Hepatocyte (in vitro differentiated cells): ENCODE results near the gene PXDC1. TPM values are rescaled to one million over a fixed set of nuclear protein-coding genes. Genes with fewer than 3 reads are reported as not detected.

ENCODE experiments used
- DNase-seq: peaks from one replicate; pipeline ENCODE4 v3.0.0-alpha.2; 2016; ENCODE audit warnings: low spot score
- H2AFZ ChIP-seq: fragments of 200-600 bp; sonication (generic); 2 replicates; pipeline ENCODE4 v1.6.0; 2016; ENCODE audit warnings: antibody characterized with exemption, mild to moderate bottlenecking
- H3K27ac ChIP-seq: fragments of 200-600 bp; sonication (generic); 2 replicates; pipeline ENCODE4 v1.5.1; 2016; ENCODE audit warnings: mild to moderate bottlenecking
- H3K27me3 ChIP-seq: fragments of 200-600 bp; sonication (generic); 2 replicates; pipeline ENCODE4 v1.6.1; 2016
- H3K36me3 ChIP-seq: fragments of 200-600 bp; sonication (generic); replicated peaks from 2 replicates; pipeline ENCODE4 v1.5.1; 2016; ENCODE audit warnings: low read depth; ENCODE audit not compliant: insufficient read depth
- H3K4me1 ChIP-seq: fragments of 200-600 bp; sonication (generic); 2 replicates; pipeline ENCODE4 v1.5.1; 2016; ENCODE audit warnings: mild to moderate bottlenecking, moderate library complexity; ENCODE audit not compliant: insufficient read depth
- H3K4me2 ChIP-seq: fragments of 200-600 bp; sonication (generic); 2 replicates; pipeline ENCODE4 v1.6.0; 2016
- H3K4me3 ChIP-seq: fragments of 200-600 bp; sonication (generic); 2 replicates; pipeline ENCODE4 v1.5.1; 2016; ENCODE audit warnings: mild to moderate bottlenecking
- H3K79me2 ChIP-seq: fragments of 200-600 bp; sonication (generic); 2 replicates; pipeline ENCODE4 v1.6.0; 2017; ENCODE audit warnings: mild to moderate bottlenecking
- H3K9me2 ChIP-seq: fragments of 200-600 bp; sonication (generic); replicated peaks from 2 replicates; pipeline ENCODE4 v1.6.0; 2017; ENCODE audit warnings: mild to moderate bottlenecking; ENCODE audit not compliant: insufficient read depth
- H3K9me3 ChIP-seq: fragments of 200-600 bp; sonication (generic); 2 replicates; pipeline ENCODE4 v1.5.1; 2016; ENCODE audit warnings: low read depth, mild to moderate bottlenecking
- H4K20me1 ChIP-seq: fragments of 200-600 bp; sonication (generic); 2 replicates; pipeline ENCODE4 v1.6.0; 2016; ENCODE audit warnings: mild to moderate bottlenecking; ENCODE audit not compliant: insufficient read depth, poor library complexity, severe bottlenecking
- EZH2 ChIP-seq: fragments of 200-600 bp; sonication (generic); IDR thresholded peaks from 2 replicates; pipeline ENCODE4 v1.6.1; 2016; ENCODE audit warnings: antibody characterized with exemption, mild to moderate bottlenecking, borderline replicate concordance
- EZH2phosphoT487 ChIP-seq: fragments of 200-600 bp; sonication (generic); IDR thresholded peaks from one replicate; pipeline ENCODE4 v1.6.1; 2018; ENCODE audit warnings: antibody characterized with exemption, mild to moderate bottlenecking, low read depth, moderate library complexity; ENCODE audit not compliant: unreplicated experiment, severe bottlenecking
- WGBS: methylation state at CpG from one replicate; pipeline ENCODE4 v1.1.6; 2016; ENCODE audit warnings: low lambda C conversion rate; ENCODE audit errors: missing lambda C conversion rate; 5-methylcytosine and 5-hydroxymethylcytosine counted together
- polyA plus RNA-seq: library from polyadenylated mRNA; unstranded; fragments of >200 nt; fragmentation: Nextera tagmentation; extraction: Ambion mirVana; gene quantifications from 2 replicates; pipeline ENCODE4 v1.2.1, GENCODE V29; 2016
- total RNA-seq: library from RNA; depleted of rRNA; stranded (reverse); fragments of >200 nt; gene quantifications from 2 replicates; pipeline ENCODE4 v1.2.3, GENCODE V29; 2014
- TF ChIP-seq, protein P1 (sequence below): fragments of 200-600 bp; sonication (generic); IDR thresholded peaks from 2 replicates; pipeline ENCODE4 v1.5.1; 2016; ENCODE audit warnings: antibody characterized with exemption, mild to moderate bottlenecking; ENCODE audit not compliant: poor library complexity

The PXDC1 gene
- total and polyA plus RNA-seq, 2 experiments from 2014 or later: 83.8 to 90.8 TPM

DNA sequence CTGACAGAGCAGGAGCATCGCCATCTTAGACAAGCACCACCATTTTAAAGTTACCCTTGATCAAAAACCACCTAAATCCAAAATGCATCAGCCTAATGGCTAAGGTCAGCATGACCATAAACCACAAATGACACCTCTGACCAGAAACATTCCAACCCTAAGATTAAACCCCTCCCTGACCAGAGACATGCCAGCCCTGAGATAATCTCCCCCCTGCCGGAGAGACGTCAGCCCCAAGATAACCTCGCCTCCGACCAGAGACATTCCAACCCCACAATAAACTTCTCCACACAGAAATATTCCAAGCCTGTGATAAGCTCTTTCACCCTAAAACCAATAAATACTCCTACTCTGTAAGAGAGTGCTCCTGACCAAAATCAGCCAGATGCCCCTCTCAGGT lies 53.5 kb downstream of the PXDC1 start:
- Histone ChIP-seq H4K20me1 (no peaks in the 10 kb centered on the region), H3K9me2 (no peaks in the 10 kb centered on the region), H3K4me3 (no peak overlapping the region), H2AFZ (no peak overlapping the region), H3K36me3 (no peaks in the 10 kb centered on the region), H3K4me2 (no peak overlapping the region), H3K79me2 (no peaks in the 10 kb centered on the region), H3K4me1 (no peaks in the 10 kb centered on the region), H3K9me3 (no peaks in the 10 kb centered on the region), H3K27me3 (no peaks in the 10 kb centered on the region), H3K27ac (no peak overlapping the region)
- TF ChIP-seq EZH2 (no peak), EZH2phosphoT487 (no peak)
- TF ChIP-seq, protein P1, sequence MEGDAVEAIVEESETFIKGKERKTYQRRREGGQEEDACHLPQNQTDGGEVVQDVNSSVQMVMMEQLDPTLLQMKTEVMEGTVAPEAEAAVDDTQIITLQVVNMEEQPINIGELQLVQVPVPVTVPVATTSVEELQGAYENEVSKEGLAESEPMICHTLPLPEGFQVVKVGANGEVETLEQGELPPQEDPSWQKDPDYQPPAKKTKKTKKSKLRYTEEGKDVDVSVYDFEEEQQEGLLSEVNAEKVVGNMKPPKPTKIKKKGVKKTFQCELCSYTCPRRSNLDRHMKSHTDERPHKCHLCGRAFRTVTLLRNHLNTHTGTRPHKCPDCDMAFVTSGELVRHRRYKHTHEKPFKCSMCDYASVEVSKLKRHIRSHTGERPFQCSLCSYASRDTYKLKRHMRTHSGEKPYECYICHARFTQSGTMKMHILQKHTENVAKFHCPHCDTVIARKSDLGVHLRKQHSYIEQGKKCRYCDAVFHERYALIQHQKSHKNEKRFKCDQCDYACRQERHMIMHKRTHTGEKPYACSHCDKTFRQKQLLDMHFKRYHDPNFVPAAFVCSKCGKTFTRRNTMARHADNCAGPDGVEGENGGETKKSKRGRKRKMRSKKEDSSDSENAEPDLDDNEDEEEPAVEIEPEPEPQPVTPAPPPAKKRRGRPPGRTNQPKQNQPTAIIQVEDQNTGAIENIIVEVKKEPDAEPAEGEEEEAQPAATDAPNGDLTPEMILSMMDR: no peak
- WGBS: 56% methylated on average over 5 of the region's 5 CpGs
- no peak for DNase-seq

DNA sequence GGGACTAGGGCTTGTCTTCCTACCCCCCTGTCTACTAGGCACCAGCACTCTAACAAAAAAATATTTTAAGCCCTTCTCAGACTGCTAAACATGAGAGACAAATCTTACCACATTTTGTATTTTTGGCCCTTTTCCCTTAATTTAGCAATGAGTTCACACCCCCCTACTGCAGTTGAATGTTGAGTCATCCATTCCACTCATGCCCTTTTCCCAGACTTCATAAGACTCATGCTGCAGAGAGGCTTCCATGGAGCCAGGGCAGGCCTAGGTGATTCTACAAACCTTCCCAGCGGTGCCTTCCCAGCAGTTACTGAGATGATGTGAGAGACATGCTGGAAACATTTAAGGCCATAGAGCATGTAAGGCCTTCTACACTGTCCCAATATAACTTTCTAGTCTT lies 53.9 kb downstream of the PXDC1 start:
- TF ChIP-seq EZH2phosphoT487 (no peak), EZH2 (no peak)
- TF ChIP-seq, protein P1: no peak
- H3K4me1 ChIP-seq: no peaks in the 10 kb centered on the region
- no peaks in the 10 kb centered on the region for H3K36me3 ChIP-seq
- no peaks in the 10 kb centered on the region for H3K27me3 ChIP-seq
- no peaks in the 10 kb centered on the region for H3K9me2 ChIP-seq
- H3K27ac ChIP-seq: no peak overlapping the region
- peak; percentile 26 for DNase-seq
- H3K9me3 ChIP-seq: no peaks in the 10 kb centered on the region
- WGBS: 81% methylated on average over 1 of the region's 1 CpG
- no peak overlapping the region for H2AFZ ChIP-seq
- H4K20me1 ChIP-seq: no peaks in the 10 kb centered on the region
- H3K4me3 ChIP-seq: no peak overlapping the region
- H3K4me2 ChIP-seq: no peak overlapping the region
- no peaks in the 10 kb centered on the region for H3K79me2 ChIP-seq

DNA sequence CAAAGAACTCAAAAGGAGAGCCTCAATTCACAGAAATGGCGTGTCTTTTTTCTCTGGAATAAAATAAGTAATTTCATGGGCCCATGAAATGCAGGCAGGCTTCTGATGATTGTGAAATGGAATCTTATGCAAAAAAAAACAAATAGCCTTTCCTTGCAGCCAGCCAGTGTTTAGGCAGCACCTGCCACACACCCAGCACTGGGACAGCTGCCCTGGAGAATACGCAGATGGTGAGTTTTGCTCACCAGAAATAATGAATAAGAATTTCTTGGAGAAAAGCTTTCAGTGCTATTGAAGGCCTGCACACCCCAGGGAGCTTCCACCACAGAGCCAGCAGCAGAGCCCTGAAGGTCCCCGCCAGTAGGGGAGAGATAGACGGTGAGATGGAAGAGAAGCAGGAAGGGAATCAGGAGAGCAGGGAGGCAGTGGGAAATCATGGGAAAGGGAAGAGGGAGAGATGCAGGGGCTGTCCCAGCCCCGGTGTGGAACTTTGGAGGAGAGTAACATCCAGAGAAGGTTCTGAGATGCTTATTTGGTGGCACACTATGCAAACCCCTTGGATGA lies 54.9 kb downstream of the PXDC1 start:
- no peaks in the 10 kb centered on the region for H3K9me3 ChIP-seq
- 87% methylated on average over 5 of the region's 5 CpGs for WGBS
- no peak overlapping the region for H3K27ac ChIP-seq
- no peaks in the 10 kb centered on the region for H3K9me2 ChIP-seq
- no peak for DNase-seq
- H3K4me2 ChIP-seq: no peak overlapping the region
- H3K79me2 ChIP-seq: no peaks in the 10 kb centered on the region
- H3K4me1 ChIP-seq: no peaks in the 10 kb centered on the region
- no peaks in the 10 kb centered on the region for H3K36me3 ChIP-seq
- no peaks in the 10 kb centered on the region for H4K20me1 ChIP-seq
- no peaks in the 10 kb centered on the region for H3K27me3 ChIP-seq
- no peak overlapping the region for H2AFZ ChIP-seq
- TF ChIP-seq, protein P1: no peak
- TF ChIP-seq EZH2: no peak
- TF ChIP-seq EZH2phosphoT487: no peak
- H3K4me3 ChIP-seq: no peak overlapping the region
